Breast epithelium (tissue), 4 donors: ENCODE results near the gene SAT1. TPM values are rescaled to one million over a fixed set of nuclear protein-coding genes. Genes with fewer than 3 reads are reported as not detected.
A peak's percentile ranks its signal among the peaks of the same experiment; 100 is the strongest.

Source experiments
- DNase-seq, 2 donors: peaks; one replicate each; pipeline ENCODE4 v3.0.0-alpha.2; 2019; ENCODE audit warnings: low spot score in 2 of 2
- H3K27ac ChIP-seq, 2 donors: fragments of 200-600 bp; sonication (generic) in 1 of 2; one replicate each; pipeline ENCODE4 v1.5.1; 2016 to 2019; ENCODE audit warnings: mild to moderate bottlenecking in 1 of 2
- H3K27me3 ChIP-seq, 2 donors: fragments of 200-600 bp; sonication (generic) in 1 of 2; one replicate each; pipeline versions ENCODE4 v1.5.1 to v1.6.0; 2017 to 2019; ENCODE audit warnings: control low read depth in 1 of 2, mild to moderate bottlenecking in 1 of 2
- H3K36me3 ChIP-seq: fragments of 200-600 bp; one replicate; pipeline ENCODE4 v1.5.1; 2019
- H3K4me1 ChIP-seq, 2 donors: fragments of 200-600 bp; sonication (generic); one replicate each; pipeline ENCODE4 v1.5.1; 2016 to 2019; ENCODE audit warnings: control low read depth in 1 of 2
- H3K4me3 ChIP-seq, 3 donors: fragments of 200-600 bp; sonication (generic); 1 replicate in 2 of 3; 2 replicates in 1 of 3; pipeline ENCODE4 v1.5.1; 2016 to 2019; ENCODE audit warnings: mild to moderate bottlenecking in 3 of 3, moderate library complexity in 2 of 3
- H3K9me3 ChIP-seq, 2 donors: fragments of 200-600 bp; sonication (generic) in 1 of 2; one replicate each; pipeline ENCODE4 v1.5.1; 2016 to 2019; ENCODE audit warnings: control low read depth in 1 of 2
- CTCF ChIP-seq, 3 donors: fragments of 450-650 bp; IDR thresholded peaks; one replicate each; pipeline ENCODE4 v1.5.1; 2016 to 2017; ENCODE audit warnings: antibody characterized with exemption in 3 of 3, mild to moderate bottlenecking in 3 of 3, moderate library complexity in 3 of 3
- POLR2A ChIP-seq: fragments of 450-650 bp; IDR thresholded peaks from one replicate; pipeline ENCODE4 v1.6.1; 2016; ENCODE audit warnings: antibody characterized with exemption, mild to moderate bottlenecking, moderate library complexity
- POLR2AphosphoS5 ChIP-seq, 3 donors: sonication (generic); formaldehyde crosslinking; IDR thresholded peaks; one replicate each; pipeline ENCODE4 v1.6.1; 2017; ENCODE audit warnings: antibody characterized with exemption in 3 of 3
- intact Hi-C: fragments of 100-400 bp; cut with DNase I; formaldehyde crosslinking; loops from one replicate; pipeline ENCODE4 v1.15.1; 2023; ENCODE audit warnings: low total_unique reads
- total RNA-seq, 3 donors: library from RNA; depleted of rRNA; stranded (reverse); fragments of >200 nt; gene quantifications; one replicate each; pipeline ENCODE4 v1.1.0, GENCODE V29; 2016

Gene SAT1
- total RNA-seq, 3 donors from 2014 or later, result 980 to 1,359 (median 1,246) TPM

- H3K27me3 ChIP-seq, result no peaks in the 10 kb centered on the region
- H3K9me3 ChIP-seq, result no peaks in the 10 kb centered on the region
- peak overlapping the region; percentile 58 to 79 for H3K27ac ChIP-seq
- H3K4me3 ChIP-seq, result no peak overlapping the region
- no peaks in the 10 kb centered on the region for H3K36me3 ChIP-seq
- peak in 1 of 2 donors; percentile 51 for DNase-seq
- no peak for TF ChIP-seq CTCF (IDR thresholded peaks at IDR 0.05)
- TF ChIP-seq POLR2A, result no peak
- TF ChIP-seq POLR2AphosphoS5 (IDR thresholded peaks at IDR 0.05), result peak; percentile 20 to 68 (median 40)
- no peaks in the 10 kb centered on the region for H3K4me1 ChIP-seq
- intact Hi-C loops, result no loop called here
Observed at GRCh38 chrX:23803931-23804381, 21.0 kb downstream of the SAT1 start.

GRCh38 chrX:23804578-23804977, 21.6 kb downstream of the SAT1 start:
- intact Hi-C loops, result no loop called here
- Histone ChIP-seq H3K4me1 (no peaks in the 10 kb centered on the region), H3K27ac (peak overlapping the region; percentile 58 to 79), H3K27me3 (no peaks in the 10 kb centered on the region), H3K9me3 (no peaks in the 10 kb centered on the region), H3K4me3 (no peak overlapping the region), H3K36me3 (no peaks in the 10 kb centered on the region)
- DNase-seq, result no peak
- TF ChIP-seq CTCF (IDR thresholded peaks at IDR 0.05), result no peak
- no peak for TF ChIP-seq POLR2A
- TF ChIP-seq POLR2AphosphoS5 (IDR thresholded peaks at IDR 0.05), result no peak

GRCh38 chrX:23805389-23805788, 22.4 kb downstream of the SAT1 start:
- no peak for TF ChIP-seq POLR2AphosphoS5 (IDR thresholded peaks at IDR 0.05)
- TF ChIP-seq POLR2A, result no peak
- TF ChIP-seq CTCF (IDR thresholded peaks at IDR 0.05), result no peak
- H3K4me3 ChIP-seq, result no peak overlapping the region
- peak overlapping the region in 1 of 2 donors; percentile 79 for H3K27ac ChIP-seq
- H3K4me1 ChIP-seq, result no peaks in the 10 kb centered on the region
- no peaks in the 10 kb centered on the region for H3K9me3 ChIP-seq
- no peak for DNase-seq
- intact Hi-C loops, result no loop called here
- no peaks in the 10 kb centered on the region for H3K36me3 ChIP-seq
- no peaks in the 10 kb centered on the region for H3K27me3 ChIP-seq

GRCh38 chrX:23810279-23810678, 27.3 kb downstream of the SAT1 start:
- intact Hi-C loops, result no loop called here
- no peak for TF ChIP-seq POLR2A
- TF ChIP-seq POLR2AphosphoS5 (IDR thresholded peaks at IDR 0.05), result no peak
- Histone ChIP-seq H3K27ac (no peak overlapping the region), H3K4me3 (no peak overlapping the region), H3K4me1 (no peaks in the 10 kb centered on the region), H3K36me3 (no peaks in the 10 kb centered on the region), H3K9me3 (peaks cover 0 to 8% of the 10 kb centered on the region in 2 donors), H3K27me3 (no peaks in the 10 kb centered on the region)
- DNase-seq, result no peak

- Histone ChIP-seq H3K27me3 (no peaks in the 10 kb centered on the region), H3K4me3 (peak overlapping the region in 2 of 3 donors; percentile 24 to 27), H3K27ac (peak overlapping the region; percentile 22 to 67), H3K9me3 (peaks cover 0 to 8% of the 10 kb centered on the region in 2 donors), H3K4me1 (no peaks in the 10 kb centered on the region), H3K36me3 (no peaks in the 10 kb centered on the region)
- no peak for DNase-seq
- TF ChIP-seq POLR2AphosphoS5 (IDR thresholded peaks at IDR 0.05) (peak in 2 of 3 donors; percentile 21), POLR2A (no peak)
- intact Hi-C loops, result no loop called here
Observed at GRCh38 chrX:23811108-23811651, 28.2 kb downstream of the SAT1 start.

GRCh38 chrX:23811656-23812055, 28.7 kb downstream of the SAT1 start:
- intact Hi-C loops, result no loop called here
- TF ChIP-seq CTCF (IDR thresholded peaks at IDR 0.05), result no peak
- no peak for TF ChIP-seq POLR2AphosphoS5 (IDR thresholded peaks at IDR 0.05)
- TF ChIP-seq POLR2A, result no peak
- no peak for DNase-seq
- peak overlapping the region in 2 of 3 donors; percentile 24 to 27 for H3K4me3 ChIP-seq
- H3K9me3 ChIP-seq, result peaks cover 0 to 8% of the 10 kb centered on the region in 2 donors
- no peaks in the 10 kb centered on the region for H3K4me1 ChIP-seq
- no peaks in the 10 kb centered on the region for H3K36me3 ChIP-seq
- H3K27ac ChIP-seq, result peak overlapping the region; percentile 22 to 67
- H3K27me3 ChIP-seq, result no peaks in the 10 kb centered on the region
